Vagina (tissue), 2 donors: ENCODE results near the gene RFC4. TPM values are rescaled to one million over a fixed set of nuclear protein-coding genes. Genes with fewer than 3 reads are reported as not detected.
A peak's percentile ranks its signal among the peaks of the same experiment; 100 is the strongest.
"Not testable (repeated sequence)": the region's sequence is repeated elsewhere in the genome, so short reads cannot be mapped to it uniquely, and the experiment has no call there.

Experiments
- DNase-seq, 2 donors: peaks; one replicate each; pipeline ENCODE4 v3.0.0-alpha.2; 2017; ENCODE audit errors: extremely low spot score in 2 of 2
- H3K27ac ChIP-seq: fragments of 200-600 bp; sonication (generic); one replicate; pipeline ENCODE4 v1.5.1; 2019
- H3K27me3 ChIP-seq: fragments of 200-600 bp; sonication (generic); one replicate; pipeline ENCODE4 v1.5.1; 2019
- H3K36me3 ChIP-seq, 2 donors: fragments of 200-600 bp; sonication (generic); one replicate each; pipeline ENCODE4 v1.5.1; 2017 to 2019
- H3K4me1 ChIP-seq: fragments of 200-600 bp; sonication (generic); one replicate; pipeline ENCODE4 v1.5.1; 2019
- H3K4me3 ChIP-seq, 2 donors: fragments of 200-600 bp; sonication (generic); 1 replicate in 1 of 2; 2 replicates in 1 of 2; pipeline ENCODE4 v1.5.1; 2016 to 2019
- H3K9me3 ChIP-seq: fragments of 200-600 bp; sonication (generic); one replicate; pipeline ENCODE4 v1.5.1; 2019
- CTCF ChIP-seq, 3 experiments: fragments of 450-650 bp in 2 of 3; fragments of 200-600 bp in 1 of 3; sonication (generic) in 1 of 3; IDR thresholded peaks; one replicate each; pipeline ENCODE4 v1.5.1; 2017 to 2019; ENCODE audit warnings: antibody characterized with exemption in 3 of 3, mild to moderate bottlenecking in 2 of 3, moderate library complexity in 2 of 3
- POLR2A ChIP-seq, 2 donors: fragments of 450-650 bp; IDR thresholded peaks; one replicate each; pipeline ENCODE4 v1.6.1; 2017; ENCODE audit warnings: antibody characterized with exemption in 2 of 2, mild to moderate bottlenecking in 2 of 2, moderate library complexity in 2 of 2
- POLR2AphosphoS5 ChIP-seq, 2 donors: sonication (generic); formaldehyde crosslinking; IDR thresholded peaks; one replicate each; pipeline ENCODE4 v1.9.0; 2017; ENCODE audit warnings: antibody characterized with exemption in 2 of 2, mild to moderate bottlenecking in 2 of 2, low read depth in 1 of 2; ENCODE audit not compliant: insufficient read depth in 1 of 2
- intact Hi-C: fragments of 100-400 bp; cut with DNase I; formaldehyde crosslinking; loops from one replicate; pipeline ENCODE4 v1.15.1; 2023
- total RNA-seq: library from RNA; depleted of rRNA; stranded (reverse); fragments of >200 nt; gene quantifications from one replicate; pipeline ENCODE4 v1.2.3, GENCODE V29; 2016

The RFC4 gene, protein sequence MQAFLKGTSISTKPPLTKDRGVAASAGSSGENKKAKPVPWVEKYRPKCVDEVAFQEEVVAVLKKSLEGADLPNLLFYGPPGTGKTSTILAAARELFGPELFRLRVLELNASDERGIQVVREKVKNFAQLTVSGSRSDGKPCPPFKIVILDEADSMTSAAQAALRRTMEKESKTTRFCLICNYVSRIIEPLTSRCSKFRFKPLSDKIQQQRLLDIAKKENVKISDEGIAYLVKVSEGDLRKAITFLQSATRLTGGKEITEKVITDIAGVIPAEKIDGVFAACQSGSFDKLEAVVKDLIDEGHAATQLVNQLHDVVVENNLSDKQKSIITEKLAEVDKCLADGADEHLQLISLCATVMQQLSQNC
- total RNA-seq = 8.3 TPM

GRCh38 chr3:186806089-186807055 is at the start of gene RFC4:
Gene RFC4 (minus strand): TSS chr3:186806482. CDS start chr3:186804713, 1,769 bp downstream.
- H3K27ac ChIP-seq = peak within 1 kb of the TSS; percentile 75
- no peaks in the 10 kb centered on the region for H3K27me3 ChIP-seq
- DNase-seq = no peak
- intact Hi-C loops = no loop called here
- peak within 1 kb of the TSS; percentile 60 to 81 for H3K4me3 ChIP-seq
- H3K36me3 ChIP-seq = no peaks in the 10 kb centered on the region
- H3K4me1 ChIP-seq = peaks cover 14% of the 10 kb centered on the region
- peak; percentile 88 to 93 for TF ChIP-seq POLR2AphosphoS5 (IDR thresholded peaks at IDR 0.05; ENCODE audit: insufficient read depth in 1 of 2, low read depth in 1 of 2)
- no peak for TF ChIP-seq CTCF (IDR thresholded peaks at IDR 0.05)
- peak in 1 of 2 donors; percentile 13 for TF ChIP-seq POLR2A (IDR thresholded peaks at IDR 0.05)
- no peaks in the 10 kb centered on the region for H3K9me3 ChIP-seq

DNA sequence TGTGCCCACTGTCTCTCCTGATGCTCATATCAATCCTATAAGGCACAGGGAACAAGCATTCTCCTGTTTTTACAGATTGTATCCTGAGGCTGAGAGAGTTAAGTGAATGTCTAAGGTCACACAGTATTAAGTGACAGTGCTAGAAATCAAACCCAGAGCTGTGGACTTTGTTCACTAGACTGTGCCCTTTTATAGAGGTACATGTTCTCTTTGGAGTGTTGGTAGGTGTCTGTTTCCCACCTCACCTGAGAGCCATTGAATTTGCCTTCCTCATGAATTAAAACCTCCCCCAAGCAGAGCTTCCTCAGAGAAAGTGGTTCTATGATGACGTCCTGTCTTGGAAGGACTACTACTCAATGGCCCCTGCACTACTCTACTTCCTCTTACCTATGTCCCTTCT is 48.7 kb upstream of the RFC4 start:
- TF ChIP-seq POLR2AphosphoS5 (IDR thresholded peaks at IDR 0.05; ENCODE audit: insufficient read depth in 1 of 2, low read depth in 1 of 2) (no peak), CTCF (IDR thresholded peaks at IDR 0.05) (no peak), POLR2A (IDR thresholded peaks at IDR 0.05) (no peak)
- intact Hi-C loops = no loop called here

GRCh38 chr3:186854146-186854545 is 47.9 kb upstream of the RFC4 start:
- Histone ChIP-seq H3K27ac (no peak overlapping the region), H3K4me3 (no peak overlapping the region), H3K27me3 (no peaks in the 10 kb centered on the region), H3K4me1 (no peaks in the 10 kb centered on the region), H3K36me3 (no peaks in the 10 kb centered on the region), H3K9me3 (no peaks in the 10 kb centered on the region)
- DNase-seq = no peak
- intact Hi-C loops = no loop called here
- no peak for TF ChIP-seq POLR2A (IDR thresholded peaks at IDR 0.05)
- TF ChIP-seq POLR2AphosphoS5 (IDR thresholded peaks at IDR 0.05; ENCODE audit: insufficient read depth in 1 of 2, low read depth in 1 of 2) = no peak
- no peak for TF ChIP-seq CTCF (IDR thresholded peaks at IDR 0.05)

More for the DNA sequence above, 48.7 kb upstream of the RFC4 start:
- Histone ChIP-seq H3K9me3 (no peaks in the 10 kb centered on the region), H3K27ac (no peak overlapping the region), H3K27me3 (no peaks in the 10 kb centered on the region), H3K36me3 (no peaks in the 10 kb centered on the region), H3K4me3 (no peak overlapping the region), H3K4me1 (no peaks in the 10 kb centered on the region)
- DNase-seq = no peak

GRCh38 chr3:186852994-186853393 is 46.7 kb upstream of the RFC4 start:
- Histone ChIP-seq H3K4me1 (no peaks in the 10 kb centered on the region), H3K9me3 (no peaks in the 10 kb centered on the region), H3K4me3 (no peak overlapping the region), H3K27me3 (no peaks in the 10 kb centered on the region), H3K36me3 (no peaks in the 10 kb centered on the region), H3K27ac (no peak overlapping the region)
- TF ChIP-seq CTCF (IDR thresholded peaks at IDR 0.05) (no peak), POLR2AphosphoS5 (IDR thresholded peaks at IDR 0.05; ENCODE audit: insufficient read depth in 1 of 2, low read depth in 1 of 2) (no peak), POLR2A (IDR thresholded peaks at IDR 0.05) (no peak)
- intact Hi-C loops = no loop called here
- DNase-seq = no peak

- H3K4me1 ChIP-seq, H3K9me3 ChIP-seq, H3K36me3 ChIP-seq, intact Hi-C loops, H3K27me3 ChIP-seq, H3K27ac ChIP-seq, DNase-seq, H3K4me3 ChIP-seq: not testable (repeated sequence)
These were observed 45.6 kb upstream of the RFC4 start for GRCh38 chr3:186851835-186852234.
